Measurements from ENCODE around the gene LIAS.

DNA sequence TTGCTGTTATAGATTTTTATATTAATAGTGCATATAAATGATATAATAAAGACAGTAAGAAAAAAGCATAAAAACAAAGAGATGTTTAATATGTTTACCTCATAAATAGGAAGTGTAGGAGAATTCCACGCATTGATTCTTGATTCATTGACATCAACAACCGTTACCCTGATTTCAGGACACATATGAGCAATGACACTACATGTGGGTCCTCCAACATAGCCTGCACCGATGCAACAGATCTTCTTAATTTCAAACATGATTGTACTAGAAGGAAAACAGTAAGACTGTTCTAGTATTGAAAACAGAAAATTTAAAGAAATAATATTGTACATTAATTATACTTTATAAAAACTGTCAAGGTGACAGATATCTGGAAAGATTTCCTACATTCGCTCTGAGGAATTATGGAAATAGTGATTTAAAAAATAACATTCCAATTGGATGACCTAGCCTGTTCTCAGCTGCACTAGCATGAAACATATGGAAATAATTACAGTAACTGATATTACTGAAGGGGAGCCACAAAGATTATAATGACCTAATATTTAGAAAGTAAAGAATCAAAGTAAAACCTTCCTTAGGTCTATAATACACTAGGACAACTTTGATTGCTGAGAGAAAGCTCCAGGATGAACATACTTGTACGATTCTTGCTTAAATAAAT, 62.5 kb downstream of the LIAS start:
- TF ChIP-seq, protein P1, sequence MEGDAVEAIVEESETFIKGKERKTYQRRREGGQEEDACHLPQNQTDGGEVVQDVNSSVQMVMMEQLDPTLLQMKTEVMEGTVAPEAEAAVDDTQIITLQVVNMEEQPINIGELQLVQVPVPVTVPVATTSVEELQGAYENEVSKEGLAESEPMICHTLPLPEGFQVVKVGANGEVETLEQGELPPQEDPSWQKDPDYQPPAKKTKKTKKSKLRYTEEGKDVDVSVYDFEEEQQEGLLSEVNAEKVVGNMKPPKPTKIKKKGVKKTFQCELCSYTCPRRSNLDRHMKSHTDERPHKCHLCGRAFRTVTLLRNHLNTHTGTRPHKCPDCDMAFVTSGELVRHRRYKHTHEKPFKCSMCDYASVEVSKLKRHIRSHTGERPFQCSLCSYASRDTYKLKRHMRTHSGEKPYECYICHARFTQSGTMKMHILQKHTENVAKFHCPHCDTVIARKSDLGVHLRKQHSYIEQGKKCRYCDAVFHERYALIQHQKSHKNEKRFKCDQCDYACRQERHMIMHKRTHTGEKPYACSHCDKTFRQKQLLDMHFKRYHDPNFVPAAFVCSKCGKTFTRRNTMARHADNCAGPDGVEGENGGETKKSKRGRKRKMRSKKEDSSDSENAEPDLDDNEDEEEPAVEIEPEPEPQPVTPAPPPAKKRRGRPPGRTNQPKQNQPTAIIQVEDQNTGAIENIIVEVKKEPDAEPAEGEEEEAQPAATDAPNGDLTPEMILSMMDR (conservative IDR thresholded peaks at IDR 0.05; ENCODE audit: low read length): no peak
- no peak for TF ChIP-seq EZH2phosphoT487 (IDR thresholded peaks at IDR 0.05; ENCODE audit: borderline replicate concordance)
